GM12865 (cell line): Measurements from ENCODE around the gene ARL4A.

Source experiments
- DNase-seq: peaks from one replicate; pipeline ENCODE4 v3.0.0; 2010; ENCODE audit warnings: low read depth
- H3K4me3 ChIP-seq: 2 replicates; pipeline ENCODE4 v1.5.1; 2011; ENCODE audit warnings: mild to moderate bottlenecking, low read depth, low read length, control low read depth
- CTCF ChIP-seq: IDR thresholded peaks from 2 replicates; pipeline ENCODE4 v1.5.1; 2011; ENCODE audit warnings: low read length, control low read depth, low read depth, inconsistent platforms; ENCODE audit not compliant: insufficient read depth; ENCODE audit errors: missing control alignments

Gene ARL4A

GRCh38 chr7:12714379-12714737 lies 26.9 kb downstream of the ARL4A start:
- DNase-seq: no peak
- H3K4me3 ChIP-seq: no peak overlapping the region
- TF ChIP-seq CTCF: no peak

- no peak overlapping the region for H3K4me3 ChIP-seq
- no peak for TF ChIP-seq CTCF
- DNase-seq: no peak
Measured at GRCh38 chr7:12715372-12716133, 28.1 kb downstream of the ARL4A start.

- no peak for DNase-seq
- H3K4me3 ChIP-seq: no peak overlapping the region
- TF ChIP-seq CTCF: no peak
Measured at GRCh38 chr7:12716134-12716681, 28.8 kb downstream of the ARL4A start.

- TF ChIP-seq CTCF: no peak
Measured at GRCh38 chr7:12716722-12717121, 29.3 kb downstream of the ARL4A start.

GRCh38 chr7:12719141-12719919 lies 31.9 kb downstream of the ARL4A start:
- no peak for DNase-seq
- no peak for TF ChIP-seq CTCF
- no peak overlapping the region for H3K4me3 ChIP-seq

More at GRCh38 chr7:12716722-12717121, 29.3 kb downstream of the ARL4A start:
- DNase-seq: no peak
- H3K4me3 ChIP-seq: no peak overlapping the region

- TF ChIP-seq CTCF: no peak
- no peak overlapping the region for H3K4me3 ChIP-seq
- no peak for DNase-seq
Measured at GRCh38 chr7:12719981-12720865, 32.8 kb downstream of the ARL4A start.
